Peyer's patch (tissue), 4 donors: ENCODE measurements around the gene PRXL2C.
A peak's percentile ranks its signal among the peaks of the same experiment; 100 is the strongest.

Source experiments
- POLR2A ChIP-seq, 2 donors: fragments of 450-650 bp; IDR thresholded peaks; one replicate each; pipeline ENCODE4 v1.5.1; 2017; ENCODE audit warnings: antibody characterized with exemption in 2 of 2, mild to moderate bottlenecking in 2 of 2, moderate library complexity in 2 of 2
- TF ChIP-seq, protein P1 (sequence below), 6 experiments: fragments of 450-650 bp in 4 of 6; fragments of 200-600 bp in 2 of 6; sonication (generic) in 1 of 6; IDR thresholded peaks; one replicate each; pipeline ENCODE4 v1.5.1; 2017 to 2019; ENCODE audit warnings: antibody characterized with exemption in 6 of 6, mild to moderate bottlenecking in 3 of 6, moderate library complexity in 1 of 6

DNA sequence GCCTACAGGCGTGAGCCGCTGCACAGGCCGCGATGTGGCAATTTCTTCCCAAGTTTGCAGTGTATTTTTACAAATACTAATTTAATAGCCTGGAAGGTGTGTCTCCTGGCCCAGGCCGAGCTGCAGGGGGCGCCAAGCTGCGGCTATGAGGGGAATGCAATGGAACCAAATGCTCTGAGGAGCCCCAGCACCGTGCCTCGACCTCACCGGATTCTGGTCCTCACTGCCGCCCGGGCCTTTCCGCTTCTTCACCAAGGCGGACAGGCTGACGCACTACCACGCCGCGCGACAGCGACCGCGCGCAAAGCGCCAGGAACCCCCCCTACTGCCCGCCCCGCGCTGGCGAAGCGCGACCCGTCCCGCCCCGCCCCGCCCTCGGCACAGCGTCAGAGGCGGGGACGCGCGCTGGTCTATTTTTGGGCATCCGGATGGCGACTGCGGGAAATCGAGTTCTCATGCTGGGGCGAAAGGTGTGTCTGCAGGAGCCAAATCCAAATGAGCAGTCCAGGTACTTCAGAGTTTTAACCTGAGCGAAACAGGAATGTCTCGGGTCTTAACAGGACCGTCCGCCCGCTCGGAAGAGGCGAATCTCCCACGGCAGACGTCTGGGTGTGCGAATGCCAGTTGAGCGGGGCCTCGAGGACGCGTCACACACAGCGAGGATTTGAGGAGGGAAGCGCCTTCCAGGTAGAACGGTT is 31.7 kb upstream of the PRXL2C start:
- TF ChIP-seq, protein P1, sequence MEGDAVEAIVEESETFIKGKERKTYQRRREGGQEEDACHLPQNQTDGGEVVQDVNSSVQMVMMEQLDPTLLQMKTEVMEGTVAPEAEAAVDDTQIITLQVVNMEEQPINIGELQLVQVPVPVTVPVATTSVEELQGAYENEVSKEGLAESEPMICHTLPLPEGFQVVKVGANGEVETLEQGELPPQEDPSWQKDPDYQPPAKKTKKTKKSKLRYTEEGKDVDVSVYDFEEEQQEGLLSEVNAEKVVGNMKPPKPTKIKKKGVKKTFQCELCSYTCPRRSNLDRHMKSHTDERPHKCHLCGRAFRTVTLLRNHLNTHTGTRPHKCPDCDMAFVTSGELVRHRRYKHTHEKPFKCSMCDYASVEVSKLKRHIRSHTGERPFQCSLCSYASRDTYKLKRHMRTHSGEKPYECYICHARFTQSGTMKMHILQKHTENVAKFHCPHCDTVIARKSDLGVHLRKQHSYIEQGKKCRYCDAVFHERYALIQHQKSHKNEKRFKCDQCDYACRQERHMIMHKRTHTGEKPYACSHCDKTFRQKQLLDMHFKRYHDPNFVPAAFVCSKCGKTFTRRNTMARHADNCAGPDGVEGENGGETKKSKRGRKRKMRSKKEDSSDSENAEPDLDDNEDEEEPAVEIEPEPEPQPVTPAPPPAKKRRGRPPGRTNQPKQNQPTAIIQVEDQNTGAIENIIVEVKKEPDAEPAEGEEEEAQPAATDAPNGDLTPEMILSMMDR (IDR thresholded peaks at IDR 0.05) = peak in 5 of 6 experiments; percentile 8 to 45 (median 32)
- no peak for TF ChIP-seq POLR2A (IDR thresholded peaks at IDR 0.05)
